CD4-positive, alpha-beta memory T cell (primary cell): ENCODE measurements around the gene B4GALNT4. TPM values are rescaled to one million over a fixed set of nuclear protein-coding genes. Genes with fewer than 3 reads are reported as not detected.

Experiments used
- CTCF ChIA-PET: fragments of 350-600 bp; sonication (Branson Sonifier 250); formaldehyde crosslinking; loops from one replicate; lab custom pipeline; 2021; ENCODE audit warnings: inconsistent platforms; ENCODE audit not compliant: partially characterized antibody; lab: Charles Lee
- POLR2A ChIA-PET: fragments of 350-600 bp; sonication (Branson Sonifier 250); formaldehyde crosslinking; loops from one replicate; lab custom pipeline; 2021; ENCODE audit not compliant: partially characterized antibody; lab: Charles Lee
- DNase-seq, 5 donors: peaks; one replicate each; pipeline versions ENCODE4 v3.0.0 to v3.0.0-alpha.2; 2020 to 2022; ENCODE audit warnings: mixed read lengths in 1 of 5
- H3K27ac ChIP-seq: one replicate; pipeline ENCODE4 v1.7.0; 2013; ENCODE audit warnings: low read depth, low read length
- H3K27me3 ChIP-seq: 2 replicates; pipeline ENCODE4 v1.7.0; 2013; ENCODE audit warnings: mild to moderate bottlenecking, low read length, moderate library complexity; ENCODE audit not compliant: insufficient read depth
- H3K36me3 ChIP-seq: 2 replicates; pipeline ENCODE4 v1.7.0; 2013; ENCODE audit warnings: mild to moderate bottlenecking, low read length, moderate library complexity; ENCODE audit not compliant: insufficient read depth
- H3K4me1 ChIP-seq: 2 replicates; pipeline ENCODE4 v1.7.0; 2013; ENCODE audit warnings: mild to moderate bottlenecking, low read length, moderate library complexity; ENCODE audit not compliant: insufficient read depth
- H3K4me3 ChIP-seq, 2 donors: one replicate each; pipeline ENCODE4 v1.7.0; 2013; ENCODE audit warnings: low read length in 2 of 2, mild to moderate bottlenecking in 1 of 2
- H3K9me3 ChIP-seq, 2 donors: one replicate each; pipeline ENCODE4 v1.7.0; 2013; ENCODE audit warnings: low read length in 2 of 2, control low read depth in 1 of 2; ENCODE audit not compliant: control insufficient read depth in 1 of 2
- H3K27ac Mint-ChIP-seq, 7 donors: one replicate each; pipeline ENCODE4 v1.8.0; 2020 to 2021; ENCODE audit warnings: mixed read lengths in 7 of 7, mild to moderate bottlenecking in 6 of 7, inconsistent platforms in 3 of 7, moderate library complexity in 3 of 7
- H3K27me3 Mint-ChIP-seq, 2 donors: one replicate each; pipeline ENCODE4 v1.8.0; 2020 to 2021; ENCODE audit warnings: mixed read lengths in 2 of 2
- H3K36me3 Mint-ChIP-seq, 2 donors: one replicate each; pipeline ENCODE4 v1.8.0; 2020 to 2021; ENCODE audit warnings: mixed read lengths in 2 of 2, inconsistent platforms in 1 of 2, mild to moderate bottlenecking in 1 of 2
- H3K4me1 Mint-ChIP-seq, 4 donors: one replicate each; pipeline ENCODE4 v1.8.0; 2020 to 2021; ENCODE audit warnings: mixed read lengths in 4 of 4, mild to moderate bottlenecking in 1 of 4
- H3K4me3 Mint-ChIP-seq, 8 donors: one replicate each; pipeline ENCODE4 v1.8.0; 2020 to 2021; ENCODE audit warnings: mixed read lengths in 8 of 8, mild to moderate bottlenecking in 7 of 8, moderate library complexity in 6 of 8, inconsistent platforms in 3 of 8
- H3K9me3 Mint-ChIP-seq, 8 donors: one replicate each; pipeline ENCODE4 v1.8.0; 2020 to 2021; ENCODE audit warnings: mixed read lengths in 8 of 8, mild to moderate bottlenecking in 5 of 8, inconsistent platforms in 3 of 8, moderate library complexity in 1 of 8
- intact Hi-C: fragments of 100-400 bp; cut with micrococcal nuclease; formaldehyde crosslinking; loops from one replicate; pipeline ENCODE4 v1.15.1; 2023
- polyA plus RNA-seq, 2 donors: library from polyadenylated mRNA; unstranded; fragments of 300-500 nt; fragmentation: Illumina TruSeq; gene quantifications; one replicate each; pipeline ENCODE4 v1.2.3, GENCODE V29; 2021
- total RNA-seq, 2 experiments: library from RNA; stranded (reverse); gene quantifications; one replicate each; pipeline ENCODE4 v1.2.3, GENCODE V29; 2021

The B4GALNT4 gene
- total and polyA plus RNA-seq, 4 experiments from 2014 or later: 2.2 to 2.4 TPM; not detected in 2

- H3K27me3 Mint-ChIP-seq: no peaks in the 10 kb centered on the region
- peak overlapping the region; percentile 6 to 93 (median 77) for H3K27ac Mint-ChIP-seq
- H3K4me3 ChIP-seq: peak overlapping the region; percentile 17 to 76
- H3K36me3 ChIP-seq: peaks cover 10% of the 10 kb centered on the region
- H3K9me3 Mint-ChIP-seq: no peaks in the 10 kb centered on the region
- peaks cover 4 to 51% (median 23%) of the 10 kb centered on the region in 4 donors for H3K4me1 Mint-ChIP-seq
- intact Hi-C loops: loop anchor here (2.0 kb wide), 1 partner anchor 93 kb away; the partner anchor contains the start of gene RNH1
- H3K9me3 ChIP-seq: no peaks in the 10 kb centered on the region
- peaks cover 31% of the 10 kb centered on the region for H3K4me1 ChIP-seq
- ChIA-PET POLR2A (interaction anchor here (0.6 to 16.3 kb wide), 16 partner anchors 7 to 163 kb away, joined by 3 to 539 read pairs (median 4); partner anchors contain the start of genes ANO9, HRAS, IFITM1 and PGGHG), CTCF (interaction anchor here (0.6 to 9.3 kb wide), 2 partner anchors 37 to 58 kb away, joined by 3 to 103 read pairs; partner anchors contain the start of gene PTDSS2)
- peak overlapping the region; percentile 30 for H3K27ac ChIP-seq
- peaks cover 0 to 9% of the 10 kb centered on the region in 2 donors for H3K36me3 Mint-ChIP-seq
- no peaks in the 10 kb centered on the region for H3K27me3 ChIP-seq
- peak overlapping the region; percentile 74 to 100 (median 84) for H3K4me3 Mint-ChIP-seq
- DNase-seq: peak in 1 of 5 donors; percentile 57
Measured at GRCh38 chr11:413120-414081, 44.1 kb downstream of the B4GALNT4 start.

GRCh38 chr11:414318-414857 lies 45.1 kb downstream of the B4GALNT4 start:
- peaks cover 31% of the 10 kb centered on the region for H3K4me1 ChIP-seq
- peaks cover 4 to 46% (median 21%) of the 10 kb centered on the region in 4 donors for H3K4me1 Mint-ChIP-seq
- H3K36me3 Mint-ChIP-seq: peaks cover 0 to 9% of the 10 kb centered on the region in 2 donors
- H3K9me3 ChIP-seq: no peaks in the 10 kb centered on the region
- intact Hi-C loops: loop anchor here (2.0 kb wide), 1 partner anchor 92 kb away; the partner anchor contains the start of gene RNH1
- H3K36me3 ChIP-seq: peaks cover 5% of the 10 kb centered on the region
- peak overlapping the region; percentile 92 to 100 (median 96) for H3K4me3 Mint-ChIP-seq
- DNase-seq: peak in 1 of 5 donors; percentile 38
- H3K27me3 Mint-ChIP-seq: no peaks in the 10 kb centered on the region
- H3K27ac ChIP-seq: peak overlapping the region; percentile 61
- H3K4me3 ChIP-seq: peak overlapping the region; percentile 76 to 88
- peak overlapping the region; percentile 91 to 97 (median 93) for H3K27ac Mint-ChIP-seq
- POLR2A ChIA-PET: interaction anchor here (0.8 to 16.3 kb wide), 19 partner anchors 8 to 206 kb away, joined by 3 to 539 read pairs (median 9); partner anchors contain the start of genes ANO9, BET1L, HRAS and IFITM1
- H3K27me3 ChIP-seq: no peaks in the 10 kb centered on the region
- H3K9me3 Mint-ChIP-seq: no peaks in the 10 kb centered on the region
- CTCF ChIA-PET: interaction anchor here (0.6 to 9.3 kb wide), 6 partner anchors 7 to 105 kb away, joined by 3 to 103 read pairs (median 4); partner anchors contain the start of gene PTDSS2

- peaks cover 4 to 42% (median 17%) of the 10 kb centered on the region in 4 donors for H3K4me1 Mint-ChIP-seq
- Histone ChIP-seq H3K27ac (peak overlapping the region; percentile 61), H3K4me3 (peak overlapping the region; percentile 58 to 73), H3K9me3 (no peaks in the 10 kb centered on the region), H3K4me1 (peaks cover 31% of the 10 kb centered on the region), H3K27me3 (no peaks in the 10 kb centered on the region), H3K36me3 (no peaks in the 10 kb centered on the region)
- intact Hi-C loops: loop anchor here (1.0 to 2.0 kb wide), 3 partner anchors 8 to 91 kb away; partner anchors contain the start of gene RNH1
- H3K27ac Mint-ChIP-seq: peak overlapping the region; percentile 91 to 97 (median 93)
- H3K4me3 Mint-ChIP-seq: peak overlapping the region; percentile 92 to 100 (median 96)
- no peak for DNase-seq
- H3K27me3 Mint-ChIP-seq: no peaks in the 10 kb centered on the region
- POLR2A ChIA-PET: interaction anchor here (1.1 to 16.3 kb wide), 16 partner anchors 9 to 207 kb away, joined by 3 to 539 read pairs (median 11); partner anchors contain the start of genes ANO9, BET1L, HRAS and IFITM1
- CTCF ChIA-PET: interaction anchor here (1.0 to 9.3 kb wide), 7 partner anchors 9 to 52 kb away, joined by 3 to 103 read pairs (median 4); partner anchors contain the start of gene PTDSS2
- no peaks in the 10 kb centered on the region for H3K9me3 Mint-ChIP-seq
- H3K36me3 Mint-ChIP-seq: peaks cover 0 to 9% of the 10 kb centered on the region in 2 donors
Measured at GRCh38 chr11:415640-416041, 46.3 kb downstream of the B4GALNT4 start.

- Mint-ChIP-seq H3K27ac (peak overlapping the region; percentile 91 to 97 (median 93)), H3K4me3 (peak overlapping the region; percentile 92 to 100 (median 96)), H3K36me3 (peaks cover 0 to 9% of the 10 kb centered on the region in 2 donors), H3K9me3 (no peaks in the 10 kb centered on the region), H3K27me3 (no peaks in the 10 kb centered on the region), H3K4me1 (peaks cover 4 to 42% (median 17%) of the 10 kb centered on the region in 4 donors)
- intact Hi-C loops: no loop called here
- Histone ChIP-seq H3K4me1 (peaks cover 31% of the 10 kb centered on the region), H3K27ac (peak overlapping the region; percentile 61), H3K9me3 (no peaks in the 10 kb centered on the region), H3K27me3 (no peaks in the 10 kb centered on the region), H3K36me3 (no peaks in the 10 kb centered on the region), H3K4me3 (peak overlapping the region; percentile 58 to 73)
- CTCF ChIA-PET: interaction anchor here (1.0 to 9.3 kb wide), 5 partner anchors 9 to 52 kb away, joined by 3 to 103 read pairs (median 4); partner anchors contain the start of gene PTDSS2
- POLR2A ChIA-PET: interaction anchor here (0.6 to 16.3 kb wide), 21 partner anchors 10 to 403 kb away, joined by 3 to 539 read pairs (median 10); partner anchors contain the start of genes ANO9, BET1L, HRAS and IFITM1
- DNase-seq: peak in 1 of 5 donors; percentile 38
Measured at GRCh38 chr11:416051-416756, 46.9 kb downstream of the B4GALNT4 start.

- peak in 4 of 5 donors; percentile 38 to 54 (median 45) for DNase-seq
- no peaks in the 10 kb centered on the region for H3K27me3 ChIP-seq
- ChIA-PET CTCF (interaction anchor here (1.0 to 9.3 kb wide), 5 partner anchors 10 to 53 kb away, joined by 3 to 103 read pairs (median 4); partner anchors contain the start of gene PTDSS2), POLR2A (interaction anchor here (0.6 to 16.3 kb wide), 20 partner anchors 9 to 402 kb away, joined by 3 to 539 read pairs (median 6); partner anchors contain the start of genes ANO9, BET1L, IFITM1 and PGGHG)
- H3K4me3 ChIP-seq: peak overlapping the region; percentile 17 to 73
- no peaks in the 10 kb centered on the region for H3K9me3 ChIP-seq
- Mint-ChIP-seq H3K27me3 (no peaks in the 10 kb centered on the region), H3K4me3 (peak overlapping the region; percentile 26 to 100 (median 96)), H3K27ac (peak overlapping the region in 4 of 7 donors; percentile 70 to 92 (median 83)), H3K4me1 (peaks cover 4 to 42% (median 17%) of the 10 kb centered on the region in 4 donors), H3K9me3 (no peaks in the 10 kb centered on the region), H3K36me3 (peaks cover 2 to 11% of the 10 kb centered on the region in 2 donors)
- H3K4me1 ChIP-seq: peaks cover 31% of the 10 kb centered on the region
- peak overlapping the region; percentile 61 for H3K27ac ChIP-seq
- H3K36me3 ChIP-seq: no peaks in the 10 kb centered on the region
- intact Hi-C loops: no loop called here
Measured at GRCh38 chr11:416757-417621, 47.7 kb downstream of the B4GALNT4 start.
